GM18907 (cell line): ENCODE results near the gene PPP4R3A.

Experiments used
- ATAC-seq: cut with Tn5 transposase; IDR thresholded peaks from one replicate; pipeline ENCODE4 v1.9.1; 2021; ENCODE audit warnings: mild to moderate bottlenecking, moderate library complexity; ENCODE audit not compliant: unreplicated experiment

PPP4R3A gene

GRCh38 chr14:91506226-91506625, 3.9 kb downstream of the PPP4R3A start:
- ATAC-seq: no peak

GRCh38 chr14:91503000-91503504, 7.1 kb downstream of the PPP4R3A start:
- no peak for ATAC-seq

- no peak for ATAC-seq
Measured at GRCh38 chr14:91501951-91502930, 7.9 kb downstream of the PPP4R3A start.

- no peak for ATAC-seq
Measured at GRCh38 chr14:91501348-91501747, 8.8 kb downstream of the PPP4R3A start.

- no peak for ATAC-seq
Measured at GRCh38 chr14:91496790-91497189, 13.3 kb downstream of the PPP4R3A start.

GRCh38 chr14:91494392-91495065, 15.6 kb downstream of the PPP4R3A start:
- ATAC-seq: peak; percentile 34

GRCh38 chr14:91493169-91493568, 16.9 kb downstream of the PPP4R3A start:
- no peak for ATAC-seq

GRCh38 chr14:91484744-91485143, 25.4 kb downstream of the PPP4R3A start:
- peak; percentile 53 for ATAC-seq

GRCh38 chr14:91484186-91484585, 25.9 kb downstream of the PPP4R3A start:
- ATAC-seq: peak; percentile 19

- ATAC-seq: no peak
Measured at GRCh38 chr14:91482263-91483013, 27.7 kb downstream of the PPP4R3A start.

GRCh38 chr14:91477388-91477787, 32.7 kb downstream of the PPP4R3A start:
- ATAC-seq: no peak

- no peak for ATAC-seq
Measured at GRCh38 chr14:91473046-91473445, 37.1 kb downstream of the PPP4R3A start.

GRCh38 chr14:91470216-91470615, 39.9 kb downstream of the PPP4R3A start:
- ATAC-seq: no peak

GRCh38 chr14:91466192-91466591, 43.9 kb downstream of the PPP4R3A start:
- ATAC-seq: no peak

- ATAC-seq: no peak
Measured at GRCh38 chr14:91464615-91465205, 45.4 kb downstream of the PPP4R3A start.

GRCh38 chr14:91458612-91459011, 51.5 kb downstream of the PPP4R3A start:
- no peak for ATAC-seq

GRCh38 chr14:91456283-91456682, 53.8 kb downstream of the PPP4R3A start:
- no peak for ATAC-seq

- ATAC-seq: no peak
Measured at GRCh38 chr14:91454580-91454979, 55.5 kb downstream of the PPP4R3A start.

- ATAC-seq: no peak
Measured at GRCh38 chr14:91454155-91454554, 56.0 kb downstream of the PPP4R3A start.

- no peak for ATAC-seq
Measured at GRCh38 chr14:91453744-91454143, 56.4 kb downstream of the PPP4R3A start.
